HG02642 (cell line): ENCODE data around the gene MUC5AC.
"Not testable (repeated sequence)": the region's sequence is repeated elsewhere in the genome, so short reads cannot be mapped to it uniquely, and the experiment has no call there.

Source experiments
- ATAC-seq: cut with Tn5 transposase; IDR thresholded peaks from one replicate; pipeline ENCODE4 v1.9.1; 2021; ENCODE audit warnings: mild to moderate bottlenecking; ENCODE audit not compliant: unreplicated experiment, poor library complexity

MUC5AC gene

GRCh38 chr11:1147792-1148191 lies 10.0 kb upstream of the MUC5AC start:
- no peak for ATAC-seq

- ATAC-seq, result no peak
These were observed 9.0 kb upstream of the MUC5AC start for GRCh38 chr11:1148752-1149180.

GRCh38 chr11:1149545-1149944 lies 8.2 kb upstream of the MUC5AC start:
- ATAC-seq, result no peak

- ATAC-seq, result no peak
These were observed 7.6 kb upstream of the MUC5AC start for GRCh38 chr11:1150116-1150515.

GRCh38 chr11:1150769-1151365 lies 6.9 kb upstream of the MUC5AC start:
- ATAC-seq, result no peak

- ATAC-seq, result no peak
These were observed 6.1 kb upstream of the MUC5AC start for GRCh38 chr11:1151366-1152315.

- ATAC-seq, result no peak
These were observed 5.2 kb upstream of the MUC5AC start for GRCh38 chr11:1152316-1153104.

- no peak for ATAC-seq
These were observed 4.4 kb upstream of the MUC5AC start for GRCh38 chr11:1153105-1153950.

GRCh38 chr11:1153951-1154493 lies 3.7 kb upstream of the MUC5AC start:
- no peak for ATAC-seq

- not testable (repeated sequence) for ATAC-seq
These were observed 3.1 kb upstream of the MUC5AC start for GRCh38 chr11:1154656-1155055.

GRCh38 chr11:1155274-1155693 lies 2.5 kb upstream of the MUC5AC start:
- no peak for ATAC-seq

- ATAC-seq, result no peak
These were observed 1.0 kb upstream of the MUC5AC start for GRCh38 chr11:1156506-1157340.

- no peak for ATAC-seq
These were observed 460 bp upstream of the MUC5AC start for GRCh38 chr11:1157341-1157644.

- ATAC-seq, result no peak
These were observed 1.1 kb downstream of the MUC5AC start for GRCh38 chr11:1158681-1159487.

GRCh38 chr11:1159488-1160220 lies 1.9 kb downstream of the MUC5AC start:
- not testable (repeated sequence) for ATAC-seq

GRCh38 chr11:1160231-1161101 lies 2.7 kb downstream of the MUC5AC start:
- ATAC-seq, result no peak
